H1 (cell line): ENCODE results near the gene PRSS8. TPM values are rescaled to one million over a fixed set of nuclear protein-coding genes. Genes with fewer than 3 reads are reported as not detected.

Source experiments
- CTCF ChIA-PET: fragments of 300-600 bp; sonication (Branson Sonifier 250); formaldehyde crosslinking; loops from one replicate; lab custom pipeline; 2021; ENCODE audit not compliant: partially characterized antibody; lab: Charles Lee
- POLR2A ChIA-PET: fragments of 300-600 bp; sonication (Branson Sonifier 250); formaldehyde crosslinking; loops from one replicate; lab custom pipeline; 2021; ENCODE audit warnings: inconsistent platforms; ENCODE audit not compliant: partially characterized antibody; lab: Charles Lee
- DNase-seq, 2 experiments: peaks; one replicate each; pipeline versions ENCODE4 v3.0.0 to v3.0.0-alpha.2; 2010 to 2022; ENCODE audit warnings: low spot score in 2 of 2, low read depth in 1 of 2, mixed read lengths in 1 of 2
- FAIRE-seq: peaks from 2 replicates; lab custom pipeline; 2011; peaks lifted over from hg19 to GRCh38; lab: Jason Lieb, UNC
- H2AFZ ChIP-seq: 2 replicates; pipeline ENCODE4 v1.8.1; 2012; ENCODE audit warnings: low read length, inconsistent platforms
- H2AK5ac ChIP-seq: 2 replicates; pipeline ENCODE4 v1.6.1; 2013; ENCODE audit warnings: low read depth, low read length
- H2BK120ac ChIP-seq: replicated peaks from 2 replicates; pipeline ENCODE3; 2013; ENCODE audit warnings: low read depth, low read length, inconsistent platforms
- H2BK12ac ChIP-seq: 2 replicates; pipeline ENCODE4 v1.6.1; 2013; ENCODE audit warnings: low read depth, low read length
- H2BK15ac ChIP-seq: 2 replicates; pipeline ENCODE4 v1.6.1; 2013; ENCODE audit warnings: low read length
- H2BK20ac ChIP-seq: 2 replicates; pipeline ENCODE4 v1.6.1; 2013; ENCODE audit warnings: low read length
- H2BK5ac ChIP-seq: 2 replicates; pipeline ENCODE4 v1.6.1; 2013; ENCODE audit warnings: low read depth, low read length
- H3K14ac ChIP-seq: 2 replicates; pipeline ENCODE4 v1.6.1; 2013; ENCODE audit warnings: inconsistent platforms; ENCODE audit not compliant: insufficient read length
- H3K18ac ChIP-seq: 2 replicates; pipeline ENCODE4 v1.6.1; 2013; ENCODE audit warnings: low read length; ENCODE audit errors: extremely low read depth
- H3K23ac ChIP-seq: 2 replicates; pipeline ENCODE4 v1.6.1; 2013; ENCODE audit warnings: inconsistent platforms; ENCODE audit not compliant: insufficient read length
- H3K23me2 ChIP-seq: 2 replicates; pipeline ENCODE4 v1.6.1; 2013; ENCODE audit warnings: low read depth, low read length
- H3K27ac ChIP-seq: 2 replicates; pipeline ENCODE4 v1.6.1; 2011; ENCODE audit warnings: low read depth, low read length, inconsistent platforms
- H3K27me3 ChIP-seq, 4 experiments: replicated peaks in 1 of 4; 1 replicate in 1 of 4; 2 replicates in 3 of 4; pipeline versions ENCODE4 v1.6.1 to v1.8.1; 2011 to 2013; ENCODE audit warnings: low read length in 3 of 4, mild to moderate bottlenecking in 3 of 4, inconsistent platforms in 2 of 4, mixed read lengths in 2 of 4, moderate library complexity in 1 of 4; ENCODE audit not compliant: control insufficient read depth in 3 of 4, insufficient read depth in 3 of 4; ENCODE audit errors: extremely low read depth in 1 of 4
- H3K36me3 ChIP-seq, 4 experiments: 2 replicates each; pipeline versions ENCODE4 v1.6.1 to v1.8.1; 2011 to 2013; ENCODE audit warnings: mild to moderate bottlenecking in 4 of 4, low read length in 3 of 4, moderate library complexity in 2 of 4, control low read depth in 1 of 4, inconsistent platforms in 1 of 4; ENCODE audit not compliant: insufficient read depth in 4 of 4, control insufficient read depth in 2 of 4
- H3K4ac ChIP-seq: replicated peaks from 2 replicates; pipeline ENCODE3; 2013; ENCODE audit warnings: low read length, low read depth, mixed read lengths, inconsistent platforms; ENCODE audit not compliant: insufficient read length
- H3K4me1 ChIP-seq, 4 experiments: replicated peaks in 1 of 4; 1 replicate in 1 of 4; 2 replicates in 3 of 4; pipeline versions ENCODE4 v1.6.1 to v1.8.1; 2011 to 2013; ENCODE audit warnings: low read length in 3 of 4, inconsistent platforms in 2 of 4, mixed read lengths in 1 of 4; ENCODE audit not compliant: insufficient read depth in 4 of 4, control insufficient read depth in 3 of 4
- H3K4me2 ChIP-seq, 2 experiments: 2 replicates each; pipeline versions ENCODE4 v1.6.1 to v1.8.1; 2011 to 2013; ENCODE audit warnings: low read depth in 2 of 2, low read length in 2 of 2, control low read depth in 1 of 2, inconsistent platforms in 1 of 2, mild to moderate bottlenecking in 1 of 2; ENCODE audit not compliant: insufficient read depth in 1 of 2
- H3K4me3 ChIP-seq, 4 experiments: fragments of 200-600, 300-600 bp in 1 of 4; sonication (generic), shearing (Covaris generic), sonication (Bioruptor Twin) in 1 of 4; 2 replicates each; pipeline versions ENCODE4 v1.5.1 to v1.8.1; 2011 to 2016; ENCODE audit warnings: low read length in 4 of 4, low read depth in 3 of 4, control low read depth in 2 of 4, inconsistent platforms in 2 of 4, mild to moderate bottlenecking in 2 of 4, mixed read lengths in 1 of 4, moderate library complexity in 1 of 4; ENCODE audit not compliant: insufficient read depth in 2 of 4; ENCODE audit errors: extremely low read depth in 1 of 4
- H3K56ac ChIP-seq: replicated peaks from 2 replicates; pipeline ENCODE3; 2013; ENCODE audit warnings: low read depth, mild to moderate bottlenecking, mixed read lengths, low read length, inconsistent platforms; ENCODE audit not compliant: insufficient read length
- H3K79me1 ChIP-seq: 2 replicates; pipeline ENCODE4 v1.6.1; 2013; ENCODE audit warnings: low read depth, low read length, control low read depth
- H3K79me2 ChIP-seq, 2 experiments: 2 replicates each; pipeline versions ENCODE4 v1.6.1 to v1.8.1; 2012 to 2013; ENCODE audit warnings: low read length in 2 of 2, mild to moderate bottlenecking in 2 of 2, inconsistent platforms in 1 of 2; ENCODE audit not compliant: insufficient read depth in 2 of 2, control insufficient read depth in 1 of 2
- H3K9ac ChIP-seq, 4 experiments: replicated peaks in 1 of 4; 1 replicate in 1 of 4; 2 replicates in 3 of 4; pipeline versions ENCODE4 v1.6.1 to v1.8.1; 2011 to 2013; ENCODE audit warnings: low read depth in 3 of 4, low read length in 3 of 4, control low read depth in 2 of 4, mild to moderate bottlenecking in 2 of 4, moderate library complexity in 2 of 4, inconsistent platforms in 1 of 4; ENCODE audit errors: extremely low read depth in 1 of 4
- H3K9me3 ChIP-seq, 2 experiments: 2 replicates each; pipeline versions ENCODE4 v1.6.1 to v1.8.1; 2012 to 2013; ENCODE audit warnings: mild to moderate bottlenecking in 2 of 2, moderate library complexity in 2 of 2, control low read depth in 1 of 2, inconsistent platforms in 1 of 2, low read depth in 1 of 2, low read length in 1 of 2, mixed read lengths in 1 of 2; ENCODE audit not compliant: insufficient read depth in 2 of 2
- H4K20me1 ChIP-seq, 2 experiments: replicated peaks in 1 of 2; 2 replicates each; pipeline versions ENCODE3 to v1.8.1; 2011 to 2013; ENCODE audit warnings: inconsistent platforms in 2 of 2, low read length in 2 of 2, mild to moderate bottlenecking in 1 of 2; ENCODE audit not compliant: insufficient read depth in 2 of 2, control insufficient read depth in 1 of 2
- H4K5ac ChIP-seq: 2 replicates; pipeline ENCODE4 v1.6.1; 2013; ENCODE audit warnings: low read length, low read depth, mixed read lengths, inconsistent platforms; ENCODE audit not compliant: insufficient read length
- H4K8ac ChIP-seq: 2 replicates; pipeline ENCODE4 v1.8.0; 2013; ENCODE audit warnings: mild to moderate bottlenecking, moderate library complexity, low read length, inconsistent platforms; ENCODE audit not compliant: insufficient read depth; ENCODE audit errors: extremely low read depth
- H4K91ac ChIP-seq: replicated peaks from 2 replicates; pipeline ENCODE3; 2013; ENCODE audit warnings: low read length, mixed read lengths, inconsistent platforms; ENCODE audit not compliant: insufficient read length
- CEBPB ChIP-seq: IDR thresholded peaks from 2 replicates; pipeline ENCODE4 v1.6.1; 2012; ENCODE audit warnings: low read depth, low read length
- EGR1 ChIP-seq: IDR thresholded peaks from 2 replicates; pipeline ENCODE4 v1.6.1; 2011; ENCODE audit warnings: low read depth, low read length, borderline replicate concordance
- POLR2AphosphoS5 ChIP-seq: IDR thresholded peaks from 2 replicates; pipeline ENCODE4 v1.6.1; 2011; ENCODE audit warnings: low read depth, low read length
- POU5F1 ChIP-seq: IDR thresholded peaks from 2 replicates; pipeline ENCODE4 v1.6.1; 2011; ENCODE audit warnings: low read depth, mild to moderate bottlenecking, low read length, moderate library complexity
- RBBP5 ChIP-seq: IDR thresholded peaks from 2 replicates; pipeline ENCODE4 v1.7.1; 2012; ENCODE audit warnings: low read depth, mild to moderate bottlenecking, inconsistent platforms, low read length, moderate library complexity, borderline replicate concordance
- TAF1 ChIP-seq: IDR thresholded peaks from 2 replicates; pipeline ENCODE4 v1.6.1; 2011; ENCODE audit warnings: mild to moderate bottlenecking, low read depth, low read length
- WGBS, 2 experiments: shearing (Covaris generic) in 1 of 2; methylation state at CpG; one replicate each; pipeline versions ENCODE4 v1.1.6 to v1.1.7; 2013 to 2015; ENCODE audit warnings: low lambda C conversion rate in 2 of 2, mixed read lengths in 2 of 2, inconsistent platforms in 1 of 2, low coverage in 1 of 2, missing lambda C conversion rate in 1 of 2; ENCODE audit not compliant: insufficient replicate concordance in 2 of 2, insufficient coverage in 1 of 2, insufficient read length in 1 of 2; ENCODE audit errors: extremely low coverage in 1 of 2, missing lambda C conversion rate in 1 of 2; 5-methylcytosine and 5-hydroxymethylcytosine counted together
- polyA plus RNA-seq, 7 experiments: library from polyadenylated mRNA; depleted of rRNA in 3 of 7; stranded (reverse) in 5 of 7; unstranded in 2 of 7; fragments of >200 nt in 5 of 7; fragments of 200-250 nt in 2 of 7; gene quantifications; 1 replicate in 5 of 7; 2 replicates in 1 of 7; 4 replicates in 1 of 7; pipeline versions ENCODE4 v1.2.1 to v1.2.3, GENCODE V29; 2011 to 2013; ENCODE audit warnings: missing spikeins in 2 of 7, mixed read lengths in 2 of 7
- total RNA-seq: library from RNA; stranded (reverse); fragmentation: NEBNext Ultra II Directional; extraction: Animal tissue kit (Norgen Biotek cat#: 25700); gene quantifications from 2 replicates; pipeline ENCODE4 v1.2.1, GENCODE V29; 2021
- TF ChIP-seq, protein P1 (sequence below): IDR thresholded peaks from 2 replicates; pipeline ENCODE4 v1.6.1; 2012; ENCODE audit warnings: inconsistent platforms

PRSS8 gene
- total and polyA plus RNA-seq, 2 of the 8 experiments (the other 6 are each of a cell fraction or from before 2014, with no cell fraction given) = 87.7 to 273 TPM

DNA sequence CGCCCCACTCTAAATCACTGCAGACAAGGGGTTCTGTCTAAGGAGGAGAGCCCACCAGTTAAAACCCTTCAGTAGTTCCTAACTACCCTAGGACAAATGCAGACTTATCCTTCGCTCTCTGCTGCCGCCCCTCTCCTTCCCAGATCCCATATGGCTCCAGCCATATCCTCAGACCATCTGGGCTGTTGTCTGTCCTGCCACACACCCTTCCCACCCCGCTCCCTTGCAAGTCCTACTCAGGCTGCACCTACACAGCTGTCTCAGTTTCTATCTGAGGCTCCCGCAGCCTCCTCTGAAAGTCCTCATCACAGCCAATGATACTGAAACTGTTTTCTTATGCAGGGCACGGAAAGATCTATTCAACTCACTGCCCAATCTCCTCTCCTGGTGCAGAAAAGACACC, 28.1 kb downstream of the PRSS8 start:
- Histone ChIP-seq H3K4me2 (peak overlapping the region; percentile 60 to 77; a peak in 2 of 4 replicates), H2BK12ac (no peak overlapping the region; the same call in 1 of the 2 replicates), H4K20me1 (no peaks in the 10 kb centered on the region), H3K4me1 (peaks cover 0 to 5% (median 2%) of the 10 kb centered on the region in 4 experiments; a peak in 1 of 7 replicates), H2AFZ (no peak overlapping the region), H3K27me3 (no peaks in the 10 kb centered on the region), H3K23me2 (peaks cover 8% of the 10 kb centered on the region), H3K79me1 (no peaks in the 10 kb centered on the region; the same call in 1 of the 2 replicates), H3K4me3 (peak overlapping the region in 1 of 4 experiments; percentile 87; a peak in 2 of 8 replicates), H3K9ac (no peak overlapping the region), H2BK120ac (no peak overlapping the region), H3K56ac (no peak overlapping the region), H3K36me3 (peaks cover 2 to 15% (median 12%) of the 10 kb centered on the region in 4 experiments; a peak in 5 of 8 replicates), H2BK20ac (no peak overlapping the region), H4K5ac (no peak overlapping the region), H3K27ac (no peak overlapping the region), H2AK5ac (no peak overlapping the region; the same call in 1 of the 2 replicates), H4K91ac (no peak overlapping the region), H4K8ac (no peak overlapping the region), H3K14ac (no peak overlapping the region), H2BK5ac (no peak overlapping the region), H3K4ac (no peak overlapping the region), H3K9me3 (no peaks in the 10 kb centered on the region), H3K79me2 (no peaks in the 10 kb centered on the region), H3K18ac (no peak overlapping the region), H2BK15ac (no peak overlapping the region; the same call in 1 of the 2 replicates), H3K23ac (no peak overlapping the region)
- WGBS, 2 experiments = 88% methylated on average over 6 of the region's 6 CpGs; no CpG with 5 or more reads in 1 of the 2 experiments
- DNase-seq = no peak
- no peak for TF ChIP-seq POLR2AphosphoS5
- no peak for TF ChIP-seq EGR1
- TF ChIP-seq, protein P1, sequence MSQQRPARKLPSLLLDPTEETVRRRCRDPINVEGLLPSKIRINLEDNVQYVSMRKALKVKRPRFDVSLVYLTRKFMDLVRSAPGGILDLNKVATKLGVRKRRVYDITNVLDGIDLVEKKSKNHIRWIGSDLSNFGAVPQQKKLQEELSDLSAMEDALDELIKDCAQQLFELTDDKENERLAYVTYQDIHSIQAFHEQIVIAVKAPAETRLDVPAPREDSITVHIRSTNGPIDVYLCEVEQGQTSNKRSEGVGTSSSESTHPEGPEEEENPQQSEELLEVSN = no peak
- TF ChIP-seq TAF1 = no peak
- TF ChIP-seq RBBP5 = no peak
- TF ChIP-seq POU5F1 = no peak
- TF ChIP-seq CEBPB = no peak
- CTCF ChIA-PET = interaction anchor here (0.9 to 3.1 kb wide), 4 partner anchors 13 to 39 kb away, joined by 3 to 8 read pairs (median 3); no protein-coding TSS in a partner anchor
- no peak for FAIRE-seq
- POLR2A ChIA-PET = interaction anchor here (1.1 to 29.9 kb wide), 3 partner anchors 10 to 79 kb away, joined by 3 to 713 read pairs (median 14); partner anchors contain the start of genes KAT8, PRSS36 and PRSS8
